ENCODE data around the gene SYT15.
"Not testable (repeated sequence)": the region's sequence is repeated elsewhere in the genome, so short reads cannot be mapped to it uniquely, and the experiment has no call there.

- TF ChIP-seq CTCF (IDR thresholded peaks at IDR 0.05; ENCODE audit: insufficient read depth, low read length); POLR2AphosphoS5 (IDR thresholded peaks at IDR 0.05; ENCODE audit: low read depth): not testable (repeated sequence)
Observed at GRCh38 chr10:46597616-46598246, 18.8 kb downstream of the SYT15 start.

Data from HL-60 (cell line).